ENCODE measurements around the gene CPXM2.
A peak's percentile ranks its signal among the peaks of the same experiment; 100 is the strongest.

Gene CPXM2

DNA sequence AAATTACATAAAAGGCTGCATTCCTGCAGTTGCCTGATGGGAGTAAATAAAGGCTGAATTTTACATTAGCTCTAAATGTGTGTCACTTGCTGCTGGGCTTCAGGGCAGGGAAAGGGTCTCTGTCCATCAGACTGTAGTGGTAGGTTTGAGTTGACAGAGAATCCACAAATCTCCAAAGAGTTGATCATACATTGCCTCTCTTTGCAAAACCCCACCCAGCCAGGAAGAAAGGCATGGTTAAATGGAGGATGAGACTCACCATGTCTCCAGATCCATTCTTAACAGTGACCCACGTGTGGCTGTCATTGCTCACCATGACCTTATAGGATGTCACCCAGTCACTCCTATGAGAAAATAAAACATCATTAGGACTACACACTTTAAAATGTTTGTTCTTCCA, 92.8 kb downstream of the CPXM2 start:
- DNase-seq (ENCODE audit: low read depth): no peak

DNA sequence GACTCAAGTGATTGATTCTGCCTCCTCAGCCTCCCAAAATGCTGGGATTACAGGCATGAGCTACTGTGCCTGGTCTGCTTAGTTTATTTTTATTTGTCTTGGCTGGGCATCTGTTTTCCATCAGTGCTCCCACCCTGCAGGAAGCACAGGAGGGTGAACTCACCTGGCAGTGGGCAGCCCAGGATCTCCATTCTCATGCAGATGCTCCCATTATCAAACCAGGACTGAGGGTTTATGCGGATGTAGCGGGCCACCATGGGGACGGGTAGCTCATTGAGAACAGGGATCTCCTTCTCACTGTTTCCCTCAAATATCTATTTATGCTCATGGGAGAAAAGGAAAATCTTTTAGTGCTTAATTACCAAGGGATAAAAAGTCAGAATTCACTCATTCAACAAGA, 93.8 kb downstream of the CPXM2 start:
- no peak for DNase-seq (ENCODE audit: low read depth)

- no peak for DNase-seq (ENCODE audit: low read depth)
Observed at GRCh38 chr10:123796736-123797135, 94.9 kb downstream of the CPXM2 start.

DNA sequence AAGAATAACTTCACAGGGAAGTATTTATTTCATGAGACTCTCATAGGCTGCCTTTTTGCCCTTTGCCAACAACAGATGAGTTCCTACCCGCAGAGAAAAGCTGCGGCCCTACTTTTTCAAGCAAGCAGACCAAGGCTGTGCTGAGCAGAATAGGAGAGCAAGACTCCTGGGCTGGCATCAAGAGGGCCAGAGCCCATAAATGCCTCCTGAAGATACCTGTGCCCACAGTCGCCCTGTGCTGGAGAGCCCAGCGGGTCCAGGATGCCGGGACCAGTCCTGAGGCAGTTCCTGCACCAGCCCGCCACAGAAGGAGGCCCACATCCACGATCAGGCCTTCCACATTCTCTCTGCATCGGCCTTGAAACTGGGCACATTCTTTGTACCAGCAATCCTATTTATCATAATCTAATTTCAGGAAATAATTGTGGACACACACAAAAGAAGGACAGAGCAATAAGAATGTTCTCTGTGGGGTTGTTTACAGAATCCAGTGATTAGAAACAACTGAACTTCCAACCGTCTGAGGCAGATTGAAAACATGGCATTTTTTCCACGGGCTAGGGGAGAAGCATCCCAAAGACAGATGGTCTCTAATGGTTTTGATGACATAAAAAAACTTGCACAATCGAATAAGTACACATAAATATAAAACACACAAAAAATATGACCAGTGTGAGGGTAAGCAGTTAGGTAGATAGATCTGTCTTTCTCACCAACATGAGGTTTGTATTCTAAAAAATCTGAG, 95.6 kb downstream of the CPXM2 start:
- peak; percentile 58 for DNase-seq (ENCODE audit: low read depth)

GRCh38 chr10:123795196-123795780, 96.3 kb downstream of the CPXM2 start:
- no peak for DNase-seq (ENCODE audit: low read depth)

DNA sequence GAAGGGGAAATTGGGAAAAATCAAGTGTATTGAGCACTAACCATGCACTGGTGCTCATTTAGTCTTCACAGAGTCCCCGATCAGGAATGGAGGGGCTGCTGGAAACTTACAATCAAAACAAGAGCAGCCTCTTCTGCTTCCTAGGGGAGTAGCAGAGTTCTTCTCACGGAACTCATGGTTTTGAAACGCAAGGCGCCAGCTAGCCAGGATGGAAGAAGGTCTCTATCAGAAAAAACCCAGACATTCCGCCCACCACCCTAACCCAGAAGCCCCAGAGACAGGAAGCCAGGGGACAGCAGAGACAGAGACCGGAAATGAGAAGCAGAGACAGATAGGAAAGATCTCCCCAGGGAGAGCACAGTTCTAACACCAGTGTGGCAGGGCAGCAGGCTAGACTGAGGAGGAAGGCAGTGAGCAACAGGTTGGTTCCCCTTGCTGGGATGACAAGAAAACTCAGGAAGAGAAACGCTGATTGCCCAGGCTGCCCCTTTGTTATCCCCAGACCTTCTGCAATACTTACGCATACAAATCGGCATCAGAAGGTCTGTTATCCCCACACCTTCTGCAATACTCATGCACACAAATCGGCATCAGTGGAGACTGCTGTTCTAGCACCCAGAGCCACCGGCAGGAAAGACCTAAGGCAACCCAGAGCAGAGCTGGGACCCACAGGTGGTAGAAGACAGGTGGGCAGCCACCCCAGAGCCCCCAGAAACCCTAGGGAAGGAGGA, 99.2 kb downstream of the CPXM2 start:
- no peak for DNase-seq (ENCODE audit: low read depth)

- no peak for DNase-seq (ENCODE audit: low read depth)
Observed at GRCh38 chr10:123790132-123790885, 101.3 kb downstream of the CPXM2 start.

DNA sequence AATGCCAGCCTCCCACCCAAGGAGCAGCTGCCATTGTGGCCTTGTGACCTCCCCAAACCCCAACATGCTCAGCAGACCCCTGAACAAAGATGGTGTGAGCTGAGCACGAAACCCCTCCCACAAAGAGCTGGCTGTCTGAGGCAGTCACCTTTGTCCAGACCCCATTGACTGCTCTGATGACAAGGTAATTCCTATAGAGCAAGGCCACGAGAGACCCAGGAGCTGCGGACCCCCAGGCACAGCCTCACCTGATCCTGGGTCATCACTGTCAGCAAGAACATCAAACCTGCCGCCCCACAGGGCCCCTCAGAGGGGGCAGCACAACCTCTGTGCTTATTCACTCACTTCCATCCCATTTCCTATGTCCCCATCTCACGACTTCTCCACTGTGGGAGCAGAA, 102.6 kb downstream of the CPXM2 start:
- DNase-seq (ENCODE audit: low read depth): no peak

DNA sequence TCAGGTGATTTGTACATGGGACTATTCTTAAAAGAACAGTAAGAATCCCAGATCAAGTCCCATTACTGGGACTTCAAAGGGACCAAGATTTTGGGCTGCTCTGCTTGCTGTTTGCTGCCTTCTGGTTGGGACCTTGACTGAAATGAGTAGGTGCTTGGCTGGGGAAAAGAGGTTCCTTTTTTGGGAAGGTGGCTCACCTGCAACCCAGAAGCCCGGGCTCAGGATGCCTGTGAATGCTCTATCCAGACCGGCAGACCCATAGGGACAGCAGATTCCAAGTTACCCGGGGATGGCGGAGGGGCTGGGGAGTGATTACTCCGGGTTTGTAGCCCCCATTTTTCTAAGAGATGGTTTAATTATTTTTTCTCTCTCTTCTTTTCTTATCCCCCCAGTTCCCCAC, 104.0 kb downstream of the CPXM2 start:
- DNase-seq (ENCODE audit: low read depth): no peak

GRCh38 chr10:123786896-123787295, 104.7 kb downstream of the CPXM2 start:
- DNase-seq (ENCODE audit: low read depth): no peak

DNA sequence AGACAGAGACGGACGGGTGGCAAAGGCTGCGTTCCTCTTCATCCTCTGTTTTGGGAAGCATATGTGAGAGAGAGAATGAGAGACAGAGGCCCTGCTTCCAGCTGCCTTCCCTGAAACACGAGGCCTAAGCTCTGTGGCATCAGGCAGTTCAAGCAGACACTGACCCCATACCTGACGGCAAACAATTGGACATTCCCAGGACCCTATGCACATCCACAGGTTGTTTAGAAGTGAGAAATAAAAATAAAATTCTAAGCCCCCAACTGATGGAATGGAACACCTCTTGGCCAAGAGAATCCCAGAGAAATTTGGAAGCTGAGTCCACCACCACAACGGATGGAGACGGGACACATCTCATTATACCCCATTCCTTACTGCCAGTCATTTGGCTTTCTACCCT, 105.3 kb downstream of the CPXM2 start:
- no peak for DNase-seq (ENCODE audit: low read depth)

DNA sequence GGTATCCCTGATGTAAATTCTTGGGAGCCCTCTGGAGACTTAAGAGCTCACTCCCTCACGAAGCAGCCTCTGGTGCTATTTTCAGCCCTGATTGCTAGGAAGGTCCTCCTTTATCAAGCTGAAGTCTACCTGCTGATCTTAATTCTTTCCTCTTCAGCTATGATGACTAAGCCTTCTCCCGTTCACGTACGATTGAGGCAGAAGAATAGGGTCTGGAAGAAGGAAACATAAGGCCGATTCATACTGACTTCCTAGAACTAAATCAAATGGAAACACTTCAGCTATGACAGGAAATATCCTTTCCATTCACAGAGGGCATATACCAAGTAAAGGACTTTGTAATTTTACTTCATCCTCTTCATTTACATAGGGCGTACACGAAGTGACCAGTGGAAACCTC, 107.0 kb downstream of the CPXM2 start:
- DNase-seq (ENCODE audit: low read depth): no peak

- DNase-seq (ENCODE audit: low read depth): no peak
Observed at GRCh38 chr10:123784216-123784615, 107.4 kb downstream of the CPXM2 start.

- DNase-seq (ENCODE audit: low read depth): no peak
Observed at GRCh38 chr10:123783296-123783695, 108.3 kb downstream of the CPXM2 start.

DNA sequence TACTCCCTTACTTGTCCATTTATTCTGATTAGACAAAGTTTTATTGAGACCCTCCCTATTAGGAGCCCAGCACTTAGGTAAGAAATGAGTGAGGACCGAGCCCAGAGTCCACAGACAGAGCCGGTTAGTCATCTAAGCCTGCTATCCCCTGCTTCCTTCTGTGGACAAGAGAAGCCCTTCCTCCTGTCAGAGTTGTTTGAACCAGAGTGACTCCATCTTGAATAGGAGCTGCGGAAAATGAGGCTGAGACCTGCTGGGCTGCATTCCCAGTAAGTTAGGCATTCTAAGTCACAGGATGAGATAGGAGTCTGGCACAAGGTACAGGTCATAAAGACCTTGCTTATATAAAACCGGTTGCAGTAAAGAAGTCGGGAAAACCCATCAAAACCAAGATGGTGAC, 109.1 kb downstream of the CPXM2 start:
- DNase-seq (ENCODE audit: low read depth): no peak

- no peak for DNase-seq (ENCODE audit: low read depth)
Observed at GRCh38 chr10:123781956-123782500, 109.6 kb downstream of the CPXM2 start.

DNA sequence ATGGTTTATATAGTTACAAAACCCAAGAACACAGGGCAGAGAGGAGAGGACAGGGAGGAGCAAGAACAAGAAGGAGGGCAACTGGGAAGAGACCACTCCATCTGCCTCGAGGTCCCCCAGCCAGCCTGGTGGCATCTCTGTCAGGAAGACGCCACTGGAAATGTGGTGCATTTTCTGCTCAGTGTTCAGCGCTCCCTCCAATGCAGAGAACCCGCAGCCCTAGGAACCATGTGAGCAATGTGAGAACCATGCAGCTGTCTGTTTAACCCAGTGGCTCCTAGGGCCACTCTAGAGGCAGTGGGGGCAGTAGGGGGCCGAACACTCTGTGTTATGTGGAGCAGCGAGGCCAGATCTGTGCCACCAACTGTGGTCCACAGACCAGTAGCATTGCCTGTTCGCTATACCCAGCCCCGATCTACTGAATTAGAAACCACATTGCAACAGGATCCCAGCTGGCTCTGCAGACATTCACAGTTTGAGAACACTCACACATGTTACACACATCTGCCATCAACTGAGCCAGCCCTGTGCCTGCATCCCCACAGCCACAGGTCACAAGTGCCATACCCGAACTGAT, 110.2 kb downstream of the CPXM2 start:
- no peak for DNase-seq (ENCODE audit: low read depth)

GRCh38 chr10:123778719-123779517, 112.7 kb downstream of the CPXM2 start:
- no peak for DNase-seq (ENCODE audit: low read depth)

DNA sequence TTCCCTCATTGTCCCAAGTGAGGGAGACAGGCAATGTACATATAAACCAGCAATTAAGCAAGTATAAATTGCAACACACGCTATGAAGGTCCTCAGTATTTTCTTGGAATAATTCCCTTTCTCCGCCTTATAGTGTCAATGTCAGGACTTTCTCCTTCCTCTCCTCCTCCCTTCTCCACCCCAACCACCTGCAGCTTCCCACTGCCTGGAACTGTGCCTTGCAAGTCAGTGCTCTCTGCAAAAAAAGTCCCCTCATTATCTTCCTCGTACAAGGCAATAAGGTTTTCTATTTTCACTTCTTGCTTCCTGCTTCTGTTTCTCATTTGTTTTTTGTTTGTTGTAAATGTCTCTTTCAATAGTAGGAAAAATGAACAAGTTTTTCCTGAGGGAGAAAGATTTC, 113.7 kb downstream of the CPXM2 start:
- no peak for DNase-seq (ENCODE audit: low read depth)

DNA sequence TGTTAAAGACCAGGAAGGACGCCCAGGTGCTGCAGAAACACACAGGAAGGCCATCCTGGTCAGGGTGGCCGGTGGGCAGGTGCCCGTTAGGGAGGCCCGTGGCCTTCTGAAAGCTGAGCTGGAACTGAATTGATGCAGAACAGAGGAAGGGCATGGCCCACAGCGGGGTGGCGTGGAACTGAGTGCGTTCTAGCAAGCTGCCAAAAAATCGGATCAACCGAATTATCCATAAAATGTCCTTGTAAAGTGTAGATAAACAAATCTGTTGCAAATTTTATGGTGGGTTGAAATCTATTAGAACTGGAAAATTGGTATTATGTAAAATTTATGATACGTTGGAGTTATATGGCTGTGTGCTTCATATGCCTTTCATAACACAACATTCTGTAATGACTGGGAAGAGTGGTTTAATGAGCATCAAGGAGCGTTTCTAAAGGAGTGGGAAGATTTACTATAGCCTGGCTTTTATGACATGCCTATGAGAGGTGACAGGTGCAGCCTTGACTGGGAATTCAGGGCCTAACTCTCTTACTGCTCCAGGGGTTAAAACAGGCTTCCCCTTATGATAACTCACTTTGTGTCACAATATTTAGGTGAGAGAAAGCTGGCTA, 117.4 kb downstream of the CPXM2 start:
- no peak for DNase-seq (ENCODE audit: low read depth)
